ENCODE results near the gene ATP1B2.
A peak's percentile ranks its signal among the peaks of the same experiment; 100 is the strongest.
"Not testable (repeated sequence)": the region's sequence is repeated elsewhere in the genome, so short reads cannot be mapped to it uniquely, and the experiment has no call there.

Gene ATP1B2

GRCh38 chr17:7650509-7651096 is at the start of gene ATP1B2:
TSS of gene ATP1B2 (plus strand) at chr17:7650926. CDS start at chr17:7651519, 593 bp downstream.
- DNase-seq: no peak

GRCh38 chr17:7606280-7606679 is 44.4 kb upstream of the ATP1B2 start:
- DNase-seq: no peak

- DNase-seq: no peak
These were observed 40.1 kb upstream of the ATP1B2 start for GRCh38 chr17:7610641-7611040.

GRCh38 chr17:7611635-7612293 is 39.0 kb upstream of the ATP1B2 start:
- no peak for DNase-seq

GRCh38 chr17:7612294-7612640 is 38.5 kb upstream of the ATP1B2 start:
- no peak for DNase-seq

- no peak for DNase-seq
These were observed 36.8 kb upstream of the ATP1B2 start for GRCh38 chr17:7613769-7614424.

GRCh38 chr17:7614425-7615264 is 36.1 kb upstream of the ATP1B2 start, which contains the start of gene FXR2:
TSS of gene FXR2 (minus strand) at chr17:7614897. CDS start at chr17:7614532, 365 bp downstream.
- DNase-seq: peak; percentile 93

GRCh38 chr17:7615265-7615747 is 35.4 kb upstream of the ATP1B2 start:
- no peak for DNase-seq

- DNase-seq: no peak
These were observed 32.1 kb upstream of the ATP1B2 start for GRCh38 chr17:7618608-7619007.

GRCh38 chr17:7620835-7621234 is 29.9 kb upstream of the ATP1B2 start:
- DNase-seq: no peak

GRCh38 chr17:7623661-7624060 is 27.1 kb upstream of the ATP1B2 start:
- DNase-seq: no peak

- DNase-seq: not testable (repeated sequence)
These were observed 25.0 kb upstream of the ATP1B2 start for GRCh38 chr17:7625749-7626148.

GRCh38 chr17:7626307-7626706 is 24.4 kb upstream of the ATP1B2 start:
- no peak for DNase-seq

- no peak for DNase-seq
These were observed 23.8 kb upstream of the ATP1B2 start for GRCh38 chr17:7626956-7627249.

GRCh38 chr17:7627250-7628121 is 23.2 kb upstream of the ATP1B2 start, which contains the start of gene SAT2:
TSS of gene SAT2 (minus strand) at chr17:7627821. CDS start at chr17:7627635, 186 bp downstream.
- peak; percentile 66 for DNase-seq

GRCh38 chr17:7629939-7630571 is 20.7 kb upstream of the ATP1B2 start, which contains the start of gene SHBG:
TSS of gene SHBG (plus strand) at chr17:7630135. CDS start at chr17:7630173, 38 bp downstream.
- DNase-seq: no peak

- DNase-seq: no peak
These were observed 19.0 kb upstream of the ATP1B2 start for GRCh38 chr17:7631398-7632380.

GRCh38 chr17:7632492-7632894 is 18.2 kb upstream of the ATP1B2 start:
- DNase-seq: no peak

GRCh38 chr17:7633093-7633492 is 17.6 kb upstream of the ATP1B2 start:
- no peak for DNase-seq

- DNase-seq: no peak
These were observed 16.3 kb upstream of the ATP1B2 start for GRCh38 chr17:7634384-7634783.

Data from NCI-H2107 (cell line).